Stomach (tissue), 4 donors: ENCODE data around the gene CISH.

ENCODE experiments used
- CTCF ChIP-seq, 7 experiments: fragments of 450-650 bp in 4 of 7; fragments of 200-600 bp in 3 of 7; sonication (generic) in 3 of 7; IDR thresholded peaks; one replicate each; pipeline ENCODE4 v1.5.1; 2016 to 2019; ENCODE audit warnings: antibody characterized with exemption in 7 of 7, control low read depth in 2 of 7, mild to moderate bottlenecking in 1 of 7
- EP300 ChIP-seq: sonication (generic); formaldehyde crosslinking; IDR thresholded peaks from one replicate; pipeline ENCODE4 v1.6.1; 2017; ENCODE audit warnings: antibody characterized with exemption
- POLR2A ChIP-seq, 4 donors: fragments of 450-650 bp; IDR thresholded peaks; one replicate each; pipeline ENCODE4 v1.6.1; 2016; ENCODE audit warnings: antibody characterized with exemption in 4 of 4, control low read depth in 2 of 4, mild to moderate bottlenecking in 1 of 4, moderate library complexity in 1 of 4
- POLR2AphosphoS5 ChIP-seq, 3 donors: sonication (generic); formaldehyde crosslinking; IDR thresholded peaks; one replicate each; pipeline ENCODE4 v1.6.1; 2016; ENCODE audit warnings: antibody characterized with exemption in 3 of 3

GRCh38 chr3:50564321-50564720 is 47.3 kb downstream of the CISH start:
- no peak for TF ChIP-seq POLR2A (IDR thresholded peaks at IDR 0.05)
- TF ChIP-seq EP300, result no peak
- no peak for TF ChIP-seq CTCF (IDR thresholded peaks at IDR 0.05)
- no peak for TF ChIP-seq POLR2AphosphoS5 (IDR thresholded peaks at IDR 0.05)
